H1 (cell line): ENCODE measurements around the gene UPK2. TPM values are rescaled to one million over a fixed set of nuclear protein-coding genes. Genes with fewer than 3 reads are reported as not detected.
A peak's percentile ranks its signal among the peaks of the same experiment; 100 is the strongest.

ENCODE experiments used
- CREB1 ChIP-seq: IDR thresholded peaks from 2 replicates; pipeline ENCODE4 v1.6.1; 2012; ENCODE audit warnings: inconsistent platforms
- CTBP2 ChIP-seq: IDR thresholded peaks from 2 replicates; pipeline ENCODE4 v1.7.0; 2011; ENCODE audit warnings: borderline replicate concordance, mild to moderate bottlenecking, moderate library complexity, mixed read lengths, low read length; ENCODE audit not compliant: insufficient read depth, insufficient read length
- GTF2F1 ChIP-seq: IDR thresholded peaks from 2 replicates; pipeline ENCODE4 v1.6.1; 2012; ENCODE audit warnings: low read depth, low read length, improper control_type of control experiment, borderline replicate concordance
- HDAC6 ChIP-seq: IDR thresholded peaks from one replicate; pipeline ENCODE4 v1.7.1; 2012; ENCODE audit warnings: low read depth, mild to moderate bottlenecking, inconsistent platforms, low read length, moderate library complexity
- JUN ChIP-seq: IDR thresholded peaks from 2 replicates; pipeline ENCODE4 v1.6.1; 2011; ENCODE audit warnings: low read depth, mild to moderate bottlenecking, improper control_type of control experiment, low read length
- PHF8 ChIP-seq: fragments of 200-600 bp; sonication (generic); conservative IDR thresholded peaks from 2 replicates; pipeline ENCODE4 v1.7.1; 2012; ENCODE audit warnings: low read depth, mild to moderate bottlenecking, inconsistent platforms, low read length, moderate library complexity
- TAF7 ChIP-seq: optimal IDR thresholded peaks from 2 replicates; pipeline ENCODE3; 2011; ENCODE audit warnings: low read depth, mild to moderate bottlenecking, inconsistent platforms, low read length, moderate library complexity, borderline replicate concordance
- TBP ChIP-seq: IDR thresholded peaks from 2 replicates; pipeline ENCODE4 v1.6.1; 2011; ENCODE audit warnings: low read depth, low read length, improper control_type of control experiment
- TEAD4 ChIP-seq: IDR thresholded peaks from 2 replicates; pipeline ENCODE4 v1.6.1; 2012; ENCODE audit warnings: low read depth, low read length, inconsistent platforms, mixed read lengths
- polyA plus RNA-seq, 7 experiments: library from polyadenylated mRNA; depleted of rRNA in 3 of 7; stranded (reverse) in 5 of 7; unstranded in 2 of 7; fragments of >200 nt in 5 of 7; fragments of 200-250 nt in 2 of 7; gene quantifications; 1 replicate in 5 of 7; 2 replicates in 1 of 7; 4 replicates in 1 of 7; pipeline versions ENCODE4 v1.2.1 to v1.2.3, GENCODE V29; 2011 to 2013; ENCODE audit warnings: missing spikeins in 2 of 7, mixed read lengths in 2 of 7
- total RNA-seq: library from RNA; stranded (reverse); fragmentation: NEBNext Ultra II Directional; extraction: Animal tissue kit (Norgen Biotek cat#: 25700); gene quantifications from 2 replicates; pipeline ENCODE4 v1.2.1, GENCODE V29; 2021
- TF ChIP-seq, protein P1 (sequence below): IDR thresholded peaks from 2 replicates; pipeline ENCODE4 v1.6.1; 2012; ENCODE audit warnings: low read length, inconsistent platforms

The UPK2 gene
- total and polyA plus RNA-seq, 2 of the 8 experiments (the other 6 are each of a cell fraction or from before 2014, with no cell fraction given): 0.76 TPM; not detected in 1

DNA sequence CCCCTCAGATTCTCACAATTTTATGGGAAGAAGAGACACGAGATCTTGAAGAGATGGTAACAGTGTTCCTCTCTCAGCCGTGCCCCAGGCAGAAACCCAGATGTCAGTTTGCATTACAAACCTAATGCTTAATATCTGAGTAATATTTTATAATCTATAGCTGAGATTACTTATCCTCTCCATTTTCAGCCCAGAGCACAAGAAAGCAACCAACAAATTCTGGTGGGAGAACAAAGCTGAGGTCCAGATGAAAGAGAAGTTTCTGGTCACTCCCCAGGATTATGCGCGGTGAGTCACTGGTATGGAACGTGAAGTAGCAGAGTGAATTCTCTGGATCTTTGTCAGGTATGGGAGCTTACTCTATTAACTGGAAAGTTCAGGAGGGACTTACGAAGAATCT, 42.7 kb downstream of the UPK2 start (continued):
- TF ChIP-seq, protein P1, sequence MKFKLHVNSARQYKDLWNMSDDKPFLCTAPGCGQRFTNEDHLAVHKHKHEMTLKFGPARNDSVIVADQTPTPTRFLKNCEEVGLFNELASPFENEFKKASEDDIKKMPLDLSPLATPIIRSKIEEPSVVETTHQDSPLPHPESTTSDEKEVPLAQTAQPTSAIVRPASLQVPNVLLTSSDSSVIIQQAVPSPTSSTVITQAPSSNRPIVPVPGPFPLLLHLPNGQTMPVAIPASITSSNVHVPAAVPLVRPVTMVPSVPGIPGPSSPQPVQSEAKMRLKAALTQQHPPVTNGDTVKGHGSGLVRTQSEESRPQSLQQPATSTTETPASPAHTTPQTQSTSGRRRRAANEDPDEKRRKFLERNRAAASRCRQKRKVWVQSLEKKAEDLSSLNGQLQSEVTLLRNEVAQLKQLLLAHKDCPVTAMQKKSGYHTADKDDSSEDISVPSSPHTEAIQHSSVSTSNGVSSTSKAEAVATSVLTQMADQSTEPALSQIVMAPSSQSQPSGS: 0 out of 2 replicates have a peak, but pooled peaks have one; percentile 28
- TF ChIP-seq TEAD4 (0 out of 2 replicates have a peak, but pooled peaks have one; percentile 33), CREB1 (no peak), TAF7 (no peak), HDAC6 (no peak), PHF8 (no peak), GTF2F1 (no peak), JUN (peak; percentile 56; the same call in 1 of the 2 replicates), CTBP2 (no peak), TBP (no peak)
- TF ChIP-seq, all 59 proteins: peak for 6
